Liver (tissue), 9 donors: ENCODE data around the gene EP400. TPM values are rescaled to one million over a fixed set of nuclear protein-coding genes. Genes with fewer than 3 reads are reported as not detected.

Experiments used
- DNase-seq: peaks from one replicate; pipeline ENCODE4 v3.0.0-alpha.2; 2017; ENCODE audit warnings: low spot score
- H3K27ac ChIP-seq, 2 donors: one replicate each; pipeline ENCODE4 v1.7.0; 2013; ENCODE audit warnings: inconsistent platforms in 2 of 2, low read length in 2 of 2, control low read depth in 1 of 2, low read depth in 1 of 2, mild to moderate bottlenecking in 1 of 2
- H3K27me3 ChIP-seq, 4 donors: one replicate each; pipeline versions ENCODE4 v1.6.1 to v1.7.0; 2013; ENCODE audit warnings: low read length in 3 of 4, inconsistent platforms in 1 of 4, mild to moderate bottlenecking in 1 of 4, moderate library complexity in 1 of 4; ENCODE audit not compliant: control insufficient read depth in 4 of 4, insufficient read depth in 4 of 4
- H3K36me3 ChIP-seq, 4 donors: one replicate each; pipeline versions ENCODE4 v1.6.1 to v1.7.0; 2013; ENCODE audit warnings: low read length in 3 of 4, mild to moderate bottlenecking in 3 of 4, low read depth in 1 of 4, moderate library complexity in 1 of 4; ENCODE audit not compliant: control insufficient read depth in 4 of 4, insufficient read depth in 3 of 4
- H3K4me1 ChIP-seq, 4 donors: one replicate each; pipeline versions ENCODE4 v1.6.1 to v1.7.0; 2013; ENCODE audit warnings: low read length in 3 of 4, mild to moderate bottlenecking in 3 of 4, moderate library complexity in 1 of 4; ENCODE audit not compliant: control insufficient read depth in 4 of 4, insufficient read depth in 4 of 4
- H3K4me3 ChIP-seq, 3 donors: one replicate each; pipeline versions ENCODE4 v1.6.1 to v1.7.0; 2013; ENCODE audit warnings: low read length in 3 of 3, control low read depth in 1 of 3, low read depth in 1 of 3, mild to moderate bottlenecking in 1 of 3
- H3K9ac ChIP-seq, 2 donors: one replicate each; pipeline ENCODE4 v1.7.0; 2013; ENCODE audit warnings: low read length in 2 of 2, mild to moderate bottlenecking in 2 of 2, moderate library complexity in 2 of 2, control low read depth in 1 of 2, low read depth in 1 of 2
- H3K9me3 ChIP-seq, 4 donors: one replicate each; pipeline versions ENCODE4 v1.6.1 to v1.7.0; 2013; ENCODE audit warnings: low read length in 3 of 4; ENCODE audit not compliant: control insufficient read depth in 4 of 4
- ATF3 ChIP-seq: IDR thresholded peaks from 2 replicates; pipeline ENCODE4 v1.6.1; 2016; ENCODE audit warnings: antibody characterized with exemption
- EGR1 ChIP-seq, 2 donors: IDR thresholded peaks; 2 replicates each; pipeline ENCODE4 v1.6.1; 2016 to 2018; ENCODE audit warnings: antibody characterized with exemption in 2 of 2, low read depth in 2 of 2
- FOXA1 ChIP-seq: IDR thresholded peaks from 2 replicates; pipeline ENCODE4 v1.6.1; 2016; ENCODE audit warnings: antibody characterized with exemption
- FOXA2 ChIP-seq: IDR thresholded peaks from 2 replicates; pipeline ENCODE4 v1.6.1; 2016; ENCODE audit warnings: antibody characterized with exemption
- GABPA ChIP-seq, 2 donors: IDR thresholded peaks in 1 of 2; conservative IDR thresholded peaks in 1 of 2; 2 replicates each; pipeline ENCODE4 v1.6.1; 2016; ENCODE audit warnings: antibody characterized with exemption in 2 of 2, mild to moderate bottlenecking in 1 of 2, moderate library complexity in 1 of 2
- HNF4A ChIP-seq, 2 donors: conservative IDR thresholded peaks; 2 replicates each; pipeline ENCODE4 v1.6.1; 2016; ENCODE audit warnings: antibody characterized with exemption in 2 of 2, mild to moderate bottlenecking in 2 of 2
- HNF4G ChIP-seq: IDR thresholded peaks from 2 replicates; pipeline ENCODE4 v1.6.1; 2016; ENCODE audit warnings: antibody characterized with exemption
- JUND ChIP-seq, 2 donors: IDR thresholded peaks; 2 replicates each; pipeline ENCODE4 v1.6.1; 2016; ENCODE audit warnings: antibody characterized with exemption in 2 of 2
- NR2F2 ChIP-seq: IDR thresholded peaks from 2 replicates; pipeline ENCODE4 v1.6.1; 2016; ENCODE audit warnings: antibody characterized with exemption
- REST ChIP-seq: IDR thresholded peaks from 2 replicates; pipeline ENCODE4 v1.6.1; 2016; ENCODE audit warnings: antibody characterized with exemption, mild to moderate bottlenecking
- RXRA ChIP-seq, 2 donors: IDR thresholded peaks; 2 replicates each; pipeline ENCODE4 v1.6.1; 2017 to 2018; ENCODE audit warnings: antibody characterized with exemption in 2 of 2, mild to moderate bottlenecking in 1 of 2
- SP1 ChIP-seq: IDR thresholded peaks from 2 replicates; pipeline ENCODE4 v1.6.1; 2018; ENCODE audit warnings: antibody characterized with exemption, mild to moderate bottlenecking
- TAF1 ChIP-seq: conservative IDR thresholded peaks from 2 replicates; pipeline ENCODE4 v1.6.1; 2016; ENCODE audit warnings: antibody characterized with exemption, mild to moderate bottlenecking
- YY1 ChIP-seq: IDR thresholded peaks from 2 replicates; pipeline ENCODE4 v1.6.1; 2016; ENCODE audit warnings: antibody characterized with exemption, mild to moderate bottlenecking
- ZBTB33 ChIP-seq: IDR thresholded peaks from 2 replicates; pipeline ENCODE4 v1.6.1; 2016; ENCODE audit warnings: antibody characterized with exemption
- WGBS: extraction: QIAGEN DNeasy Blood & Tissue Kit; methylation state at CpG from one replicate; pipeline ENCODE4 v1.1.7; 2013; 5-methylcytosine and 5-hydroxymethylcytosine counted together
- polyA plus RNA-seq, 2 donors: library from polyadenylated mRNA; stranded (reverse) in 1 of 2; unstranded in 1 of 2; fragments of 200-250 nt in 1 of 2; fragments of >200 nt in 1 of 2; fragmentation: Nextera tagmentation in 1 of 2; extraction: Ambion mirVana in 1 of 2; gene quantifications; one replicate each; pipeline versions ENCODE4 v1.2.1 to v1.2.3, GENCODE V29; 2013 to 2015
- total RNA-seq, 2 donors: library from RNA; depleted of rRNA; stranded (reverse); fragments of >200 nt; gene quantifications; one replicate each; pipeline ENCODE4 v1.2.3, GENCODE V29; 2014
- TF ChIP-seq, protein P1 (sequence below): IDR thresholded peaks from 2 replicates; pipeline ENCODE4 v1.6.1; 2016; ENCODE audit warnings: antibody characterized with exemption
- donor health status: healthy.
- donor health status: healthy.
- donor health status: healthy.
- donor health status: healthy.
- donor health status: healthy.

EP400 gene
- total and polyA plus RNA-seq, 4 donors = 4.7 to 12.4 (median 7.1) TPM

DNA sequence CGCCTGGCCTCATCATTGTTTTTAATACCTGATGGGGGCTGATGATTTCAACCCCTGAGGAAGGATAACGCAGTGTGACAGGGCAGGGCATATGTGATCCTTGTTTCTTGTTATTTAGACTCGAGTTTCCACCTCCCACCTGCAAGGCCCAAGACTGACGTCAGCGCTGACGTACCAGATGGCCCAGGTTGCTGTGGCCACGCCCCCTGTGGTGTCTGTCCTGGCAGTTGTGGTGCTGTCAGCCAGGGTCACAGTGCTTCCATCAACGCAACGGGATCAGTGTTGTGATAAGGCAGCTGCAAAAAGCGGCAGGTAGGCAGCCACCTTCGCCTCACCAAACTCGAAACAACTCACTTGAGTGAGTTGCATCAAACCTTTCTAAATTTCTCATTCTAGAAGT is 176.0 kb downstream of the EP400 start:
- no peaks in the 10 kb centered on the region for H3K27me3 ChIP-seq
- H3K9me3 ChIP-seq = no peaks in the 10 kb centered on the region
- H3K4me3 ChIP-seq = no peak overlapping the region
- WGBS = 97% methylated on average over 12 of the region's 12 CpGs
- no peak overlapping the region for H3K9ac ChIP-seq
- DNase-seq = no peak
- no peak for TF ChIP-seq SP1
- TF ChIP-seq JUND (IDR thresholded peaks at IDR 0.05) = no peak
- no peak for TF ChIP-seq HNF4G
- TF ChIP-seq, protein P1, sequence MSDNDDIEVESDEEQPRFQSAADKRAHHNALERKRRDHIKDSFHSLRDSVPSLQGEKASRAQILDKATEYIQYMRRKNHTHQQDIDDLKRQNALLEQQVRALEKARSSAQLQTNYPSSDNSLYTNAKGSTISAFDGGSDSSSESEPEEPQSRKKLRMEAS = no peak
- TF ChIP-seq REST = no peak
- TF ChIP-seq RXRA (IDR thresholded peaks at IDR 0.05) = no peak
- no peak for TF ChIP-seq ATF3
- no peak for TF ChIP-seq ZBTB33
- TF ChIP-seq TAF1 = no peak
- no peak for TF ChIP-seq FOXA1
- TF ChIP-seq EGR1 (IDR thresholded peaks at IDR 0.05; ENCODE audit: low read depth in 2 of 2) = no peak
- no peak for TF ChIP-seq HNF4A (conservative IDR thresholded peaks at IDR 0.05)
- no peak for TF ChIP-seq NR2F2
- TF ChIP-seq YY1 = no peak
- no peak overlapping the region for H3K27ac ChIP-seq
- no peaks in the 10 kb centered on the region for H3K4me1 ChIP-seq
- H3K36me3 ChIP-seq = peaks cover 8 to 54% (median 26%) of the 10 kb centered on the region in 4 donors

DNA sequence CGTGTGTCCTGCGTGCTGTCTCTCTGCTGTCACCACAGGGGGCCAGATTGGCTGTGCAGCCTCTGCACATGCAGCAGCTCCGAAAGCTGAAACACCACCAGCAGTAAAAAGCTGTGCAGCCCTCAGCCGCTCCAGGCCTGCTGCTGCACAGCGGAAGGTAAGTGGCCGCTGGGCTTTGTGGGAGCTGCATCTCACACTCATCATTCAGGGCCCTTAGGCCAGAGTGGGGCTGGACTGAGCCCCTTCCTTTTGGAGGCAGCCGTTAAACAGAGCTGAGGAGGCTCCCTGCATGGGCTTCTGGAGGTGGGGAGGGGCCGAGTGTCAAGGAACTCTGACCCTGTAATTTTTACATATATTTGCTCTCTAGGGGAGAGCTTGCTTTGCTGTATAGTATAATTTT is 177.3 kb downstream of the EP400 start:
- Histone ChIP-seq H3K27ac (no peak overlapping the region), H3K27me3 (no peaks in the 10 kb centered on the region), H3K4me1 (no peaks in the 10 kb centered on the region), H3K36me3 (peaks cover 6 to 44% (median 22%) of the 10 kb centered on the region in 4 donors), H3K9ac (no peak overlapping the region), H3K9me3 (no peaks in the 10 kb centered on the region), H3K4me3 (no peak overlapping the region)
- 98% methylated on average over 8 of the region's 8 CpGs for WGBS
- no peak for TF ChIP-seq SP1
- no peak for TF ChIP-seq ZBTB33
- no peak for TF ChIP-seq FOXA2
- TF ChIP-seq HNF4A (conservative IDR thresholded peaks at IDR 0.05) = no peak
- no peak for TF ChIP-seq ATF3
- no peak for TF ChIP-seq FOXA1
- TF ChIP-seq NR2F2 = no peak
- no peak for TF ChIP-seq GABPA (IDR thresholded peaks at IDR 0.05 in 1 of 2, conservative IDR thresholded peaks at IDR 0.05 in 1 of 2)
- TF ChIP-seq YY1 = no peak
- DNase-seq = no peak
